Suppressor macrophage treated with lipopolysaccharide for 1 hour (primary cell): ENCODE measurements around the gene FCER2.

Experiments
- DNase-seq, 3 donors: peaks; one replicate each; pipeline ENCODE4 v3.0.0-alpha.2; 2020 to 2022

Gene FCER2

DNA sequence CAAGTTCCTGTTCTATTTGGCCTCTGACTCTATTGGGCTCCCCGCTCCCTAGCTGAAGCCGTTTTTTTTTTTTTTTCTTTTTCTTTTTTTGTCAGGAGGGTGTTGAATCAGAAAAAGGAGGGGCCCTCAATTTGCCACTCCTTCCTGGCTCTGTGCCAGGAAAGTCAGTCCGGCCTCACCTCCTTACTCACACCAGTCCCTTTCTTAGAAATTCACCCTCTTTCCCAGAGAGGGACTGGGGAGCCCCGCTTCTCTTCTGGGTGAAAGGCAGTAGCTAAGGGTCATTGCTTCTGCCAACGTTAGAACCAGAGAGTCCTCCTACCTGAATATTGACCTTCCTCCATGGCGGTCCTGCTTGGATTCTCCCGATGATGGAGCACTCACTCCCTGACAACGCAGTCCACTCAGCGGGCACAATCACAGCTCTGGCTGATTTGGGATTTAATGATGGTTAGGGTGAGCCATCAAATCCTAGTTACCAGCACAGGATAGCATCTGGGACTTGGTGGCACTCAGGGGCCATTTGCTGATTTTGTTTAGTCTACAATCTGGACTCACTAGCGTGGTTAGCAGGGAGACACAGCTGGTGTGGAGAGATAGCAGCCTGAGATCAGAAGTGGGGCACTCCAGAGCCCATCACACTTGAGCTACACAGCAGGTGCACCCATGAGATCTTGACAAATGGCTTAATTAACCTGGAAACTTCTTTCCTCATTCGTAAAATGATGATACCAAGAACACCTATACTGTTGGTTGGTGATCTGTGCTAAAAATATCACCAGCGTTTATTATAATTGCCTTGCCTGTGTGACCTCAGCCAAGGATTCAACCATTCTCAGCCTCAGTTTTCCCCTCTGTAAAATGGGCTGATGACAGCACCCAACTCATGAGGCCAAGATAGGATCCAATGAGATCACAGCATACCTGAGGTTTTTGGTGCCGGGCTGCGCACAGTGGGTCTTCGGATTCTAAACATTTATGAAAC, 2.2 kb downstream of the FCER2 start:
- DNase-seq = peak; percentile 76 to 81 (median 81)

DNA sequence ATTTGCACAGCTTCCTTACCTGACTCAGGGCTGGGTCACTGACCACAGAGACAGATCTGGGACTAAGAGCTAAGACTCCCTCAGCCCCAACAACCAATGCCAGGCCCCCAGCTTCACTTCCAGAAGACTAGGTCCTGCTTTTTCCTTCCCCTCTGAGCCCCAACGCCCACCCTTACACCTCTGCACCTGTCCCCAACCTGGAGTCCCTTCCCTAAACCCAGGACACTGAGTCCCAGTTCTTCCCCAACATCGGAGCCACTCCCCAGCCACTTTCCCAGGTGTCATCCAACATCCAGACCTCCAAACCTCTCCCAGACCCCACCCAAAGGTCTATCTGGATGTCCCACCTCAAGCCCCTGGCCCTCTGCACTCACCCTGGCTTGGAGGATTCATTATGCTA, 2.9 kb downstream of the FCER2 start:
- no peak for DNase-seq

- DNase-seq = peak in 2 of 3 donors; percentile 39 to 46
Measured at GRCh38 chr19:7698583-7698982, 3.3 kb downstream of the FCER2 start.

- no peak for DNase-seq
Measured at GRCh38 chr19:7697721-7698287, 4.1 kb downstream of the FCER2 start.

- DNase-seq = peak; percentile 46 to 66 (median 63)
Measured at GRCh38 chr19:7694499-7694898, 7.4 kb downstream of the FCER2 start.

DNA sequence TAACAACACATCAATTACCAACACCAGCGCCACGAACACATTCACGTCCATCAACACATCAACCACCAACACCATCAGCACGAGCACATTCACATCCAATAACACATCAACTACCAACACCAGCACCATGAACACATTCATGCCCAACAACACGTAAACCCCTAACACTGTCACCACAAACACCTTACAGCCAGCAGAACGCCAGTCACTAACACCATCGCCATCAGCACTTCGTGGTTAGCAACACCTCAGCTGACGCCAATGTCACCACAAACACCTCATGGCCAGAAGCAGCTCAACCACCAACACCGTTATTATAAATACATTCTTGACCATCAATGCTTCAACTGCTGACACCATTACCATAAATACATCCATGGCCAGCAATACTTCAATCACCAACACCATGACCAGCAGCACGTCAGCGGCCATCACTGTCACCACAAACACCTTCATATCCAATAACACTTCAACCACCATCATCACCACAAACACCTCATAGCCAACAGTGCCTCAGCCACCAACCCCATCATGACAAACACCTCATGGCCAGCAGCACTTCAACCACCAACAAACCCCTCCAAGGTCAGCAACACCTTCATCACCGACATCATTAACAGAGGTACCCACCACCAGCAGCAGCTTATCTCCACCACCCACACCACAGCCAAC, 9.4 kb downstream of the FCER2 start:
- no peak for DNase-seq

DNA sequence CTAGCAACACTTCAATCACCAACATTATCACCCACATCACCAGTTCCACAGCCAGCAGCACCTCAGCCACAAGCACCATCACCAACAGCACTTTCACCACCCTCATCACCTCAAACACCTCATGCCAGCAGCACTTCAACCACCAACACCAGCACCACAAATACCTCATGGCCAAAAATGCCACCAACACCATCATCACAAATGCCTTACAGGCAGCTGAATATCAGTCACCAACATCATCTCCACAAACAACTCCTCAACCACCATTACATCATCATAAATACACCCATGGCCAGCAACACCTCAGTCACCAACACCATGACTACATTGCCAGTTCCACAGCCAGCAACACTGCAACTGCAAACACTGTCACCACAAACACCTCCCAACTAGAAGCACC, 10.4 kb downstream of the FCER2 start:
- DNase-seq = no peak

- DNase-seq = no peak
Measured at GRCh38 chr19:7690779-7691258, 11.1 kb downstream of the FCER2 start.

DNA sequence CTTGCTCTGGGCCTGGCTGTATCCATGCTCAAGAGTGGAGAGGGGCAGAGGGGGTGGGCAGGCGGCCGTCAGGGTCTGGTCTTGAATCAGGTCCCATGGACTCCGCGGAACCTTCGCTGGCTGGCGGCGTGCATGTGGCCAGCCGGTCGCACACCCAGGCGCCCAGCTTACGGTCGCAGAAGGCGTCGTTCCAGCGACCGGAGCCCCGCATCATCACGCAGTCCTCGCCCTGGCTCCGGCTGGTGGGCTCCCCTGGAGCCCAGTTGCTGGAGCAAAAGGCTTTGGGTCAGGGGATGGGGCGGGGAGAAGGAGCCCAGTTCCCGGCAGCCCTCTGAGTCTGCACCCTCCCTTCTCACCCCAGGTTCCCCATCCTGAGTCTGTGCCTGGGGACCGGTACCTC, 12.8 kb downstream of the FCER2 start:
- no peak for DNase-seq

- DNase-seq = no peak
Measured at GRCh38 chr19:7687177-7687576, 14.8 kb downstream of the FCER2 start.

DNA sequence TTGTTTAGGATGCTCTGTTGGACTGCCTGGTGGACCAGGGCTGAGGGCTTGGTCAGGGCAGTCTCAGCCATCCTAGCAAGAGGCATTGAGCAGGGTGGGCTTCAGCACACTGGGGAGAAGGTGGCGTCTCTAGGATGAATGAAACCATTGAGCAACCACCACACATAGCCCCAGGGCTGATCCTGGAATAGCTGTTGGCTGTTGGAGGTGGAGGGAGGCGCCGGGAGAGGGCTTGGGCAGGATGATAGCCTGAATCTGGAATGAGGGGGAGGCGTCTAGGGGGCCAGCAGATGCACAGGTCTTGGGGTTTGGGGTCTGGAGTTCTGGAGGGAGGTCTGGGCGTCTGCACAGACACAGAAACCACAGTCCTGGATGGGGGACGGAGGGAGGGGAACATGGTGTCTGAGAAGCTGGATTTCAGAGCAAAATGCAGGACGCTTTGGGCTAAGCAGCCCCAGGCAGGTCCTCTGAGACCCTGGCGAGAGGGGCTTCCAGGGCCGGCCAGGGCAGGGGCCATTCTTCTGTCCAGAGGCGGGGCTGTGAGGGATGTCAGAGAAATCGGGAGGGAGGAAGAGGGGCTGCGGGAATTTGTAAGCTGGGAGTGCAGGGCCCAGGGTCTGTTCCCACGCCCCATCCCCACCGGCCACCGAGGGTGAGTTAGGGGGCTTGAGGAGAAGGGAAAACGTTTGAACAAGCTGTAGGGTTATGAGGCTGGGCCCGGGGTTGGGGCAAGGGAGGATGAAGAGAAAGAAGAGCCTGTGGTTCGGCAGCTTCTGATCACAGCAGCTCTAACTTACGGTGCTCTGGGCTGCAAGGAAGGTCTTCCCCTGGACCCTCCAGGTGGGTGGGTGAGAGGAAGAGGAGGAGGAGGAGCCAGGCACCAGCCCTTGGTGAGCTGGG, 16.1 kb downstream of the FCER2 start:
- no peak for DNase-seq

GRCh38 chr19:7682175-7682855, 19.6 kb downstream of the FCER2 start:
- DNase-seq = peak in 1 of 3 donors; percentile 23

DNA sequence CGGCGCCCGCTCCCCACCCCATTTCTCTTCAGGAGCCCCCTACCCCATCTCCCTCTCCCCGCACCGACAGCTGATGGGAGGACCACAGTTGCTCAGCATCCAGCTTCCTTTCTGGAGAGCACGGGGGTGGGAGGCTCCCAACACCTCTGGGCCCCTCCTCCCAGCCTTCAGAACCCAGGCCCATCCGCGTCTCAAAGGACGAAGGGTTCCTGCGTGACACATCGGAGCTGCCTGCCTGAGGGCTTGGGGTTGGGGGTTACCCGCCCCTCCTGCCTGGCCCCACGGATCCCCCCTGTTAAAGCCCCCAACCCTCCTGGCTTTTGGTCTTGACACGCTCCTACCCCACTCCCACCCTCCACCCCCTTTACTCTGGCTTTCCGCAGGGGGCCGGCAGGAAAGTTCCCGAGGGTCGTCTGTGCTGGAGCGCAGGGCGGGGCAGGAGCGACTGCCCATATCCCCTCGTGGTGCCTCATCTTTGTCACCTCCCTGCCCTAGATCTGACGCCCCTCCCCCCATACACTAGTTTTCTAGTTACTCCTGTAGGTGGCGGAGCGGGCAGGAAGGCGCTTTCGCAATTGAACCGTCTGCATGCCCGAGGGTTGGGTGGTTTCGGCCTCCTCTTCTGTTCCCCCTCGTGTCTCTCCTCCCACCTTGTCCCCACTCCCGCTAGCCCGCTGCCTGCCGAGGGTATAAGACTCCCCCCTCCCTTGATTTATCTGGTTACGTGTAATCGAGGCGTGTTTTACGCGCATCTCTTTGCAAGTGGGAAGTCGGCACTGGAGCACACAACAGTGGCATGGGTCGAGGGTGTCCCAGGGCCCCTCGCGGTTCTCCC, 20.4 kb downstream of the FCER2 start:
- peak; percentile 89 to 95 (median 94) for DNase-seq

DNA sequence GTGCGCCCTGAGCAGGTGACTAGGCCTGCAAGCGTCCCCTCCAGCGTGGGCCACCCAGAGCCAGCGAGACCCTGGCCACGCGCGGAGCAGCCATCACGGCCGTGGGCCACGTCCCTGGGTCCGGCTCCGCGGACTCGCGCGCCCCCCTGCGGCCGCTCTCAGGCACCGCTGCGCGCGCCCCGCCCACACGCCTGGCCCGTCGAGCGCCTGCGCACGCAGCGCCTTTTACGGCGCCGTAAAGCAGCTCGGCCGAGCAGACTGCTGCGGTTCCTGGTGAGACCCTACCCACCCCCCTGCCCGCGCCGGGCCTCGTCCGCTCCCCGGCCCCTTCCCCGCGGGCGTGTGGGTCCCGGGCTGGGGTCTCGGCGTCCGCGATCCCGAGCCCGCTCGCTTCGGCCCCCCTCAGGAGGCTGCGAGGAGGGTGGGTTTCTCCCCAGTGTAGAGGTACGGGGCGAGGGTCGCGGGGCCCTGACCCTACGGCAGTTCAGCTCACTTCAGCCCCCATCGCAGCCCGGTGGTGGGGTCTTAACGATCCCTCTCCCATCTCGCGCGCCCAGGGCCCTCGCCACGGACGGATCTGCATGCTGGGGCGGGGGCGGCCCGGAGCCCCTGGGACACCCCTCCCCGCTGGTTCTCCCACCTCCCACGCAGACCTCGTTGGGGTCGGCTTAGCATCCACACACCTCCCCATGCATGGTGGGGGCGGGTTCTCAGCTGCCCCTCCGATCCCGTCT, 21.2 kb downstream of the FCER2 start, which contains the start of gene TRAPPC5:
Gene TRAPPC5 (plus strand): TSS at position 228 of the 734 bp plus-strand sequence. CDS start 1,421 bp downstream, outside the sequence.
- DNase-seq = peak; percentile 90 to 97 (median 96)

DNA sequence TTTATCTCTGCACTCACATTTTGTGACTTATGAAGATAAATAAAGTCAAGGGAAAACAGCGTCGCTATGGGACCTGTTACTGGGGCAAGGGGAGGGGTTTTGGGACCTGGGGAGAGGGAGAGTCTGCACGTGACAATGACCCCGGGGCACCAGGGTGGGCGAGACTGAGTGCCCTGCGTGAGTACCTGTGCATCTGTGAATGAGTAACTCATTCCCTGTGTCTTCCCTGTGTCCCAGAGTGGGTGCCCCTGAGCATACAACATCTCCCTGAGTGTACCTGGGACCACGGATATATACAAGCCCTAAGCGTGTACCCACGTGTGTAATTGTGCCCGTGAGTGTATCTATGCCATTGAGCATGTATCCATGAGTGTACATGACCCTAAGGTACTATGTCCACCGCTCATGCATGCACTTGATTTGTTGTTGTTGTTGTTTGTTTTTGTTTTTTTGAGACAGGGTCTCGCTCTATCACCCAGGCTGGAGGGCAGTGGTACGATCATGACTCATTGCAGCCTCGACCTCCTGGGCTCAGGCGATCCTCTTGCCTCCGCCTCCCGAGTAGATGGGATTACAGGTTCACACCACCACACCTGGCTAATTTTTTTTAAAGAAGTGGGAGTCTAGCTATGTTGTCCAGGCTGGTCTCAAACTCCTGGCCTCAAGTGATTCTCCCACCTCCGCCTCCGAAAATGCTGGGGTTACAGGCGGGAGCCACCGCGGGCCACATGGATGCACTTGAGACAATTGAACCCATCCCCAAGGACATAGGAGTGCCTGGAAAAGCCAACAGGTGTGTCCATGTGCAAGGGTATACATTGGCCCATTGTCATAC, 21.9 kb downstream of the FCER2 start:
- DNase-seq = no peak

- peak; percentile 50 to 52 (median 51) for DNase-seq
Measured at GRCh38 chr19:7678971-7679751, 22.8 kb downstream of the FCER2 start.

GRCh38 chr19:7677669-7678311, 24.1 kb downstream of the FCER2 start:
- DNase-seq = no peak

- DNase-seq = peak; percentile 49 to 62 (median 51)
Measured at GRCh38 chr19:7676854-7677253, 25.1 kb downstream of the FCER2 start, which contains the start of gene MCEMP1. TSS of gene MCEMP1 (plus strand) at chr19:7677090. CDS start at chr19:7677121, 31 bp downstream.
